IgD-negative memory B cell (primary cell): ENCODE measurements around the gene RPP14. TPM values are rescaled to one million over a fixed set of nuclear protein-coding genes. Genes with fewer than 3 reads are reported as not detected.
A peak's percentile ranks its signal among the peaks of the same experiment; 100 is the strongest.
"Not testable (repeated sequence)": the region's sequence is repeated elsewhere in the genome, so short reads cannot be mapped to it uniquely, and the experiment has no call there.

ENCODE experiments used
- H3K27ac Mint-ChIP-seq, 3 donors: one replicate each; pipeline ENCODE4 v1.8.0; 2020 to 2022; ENCODE audit warnings: mild to moderate bottlenecking in 3 of 3, mixed read lengths in 3 of 3, moderate library complexity in 1 of 3
- H3K27me3 Mint-ChIP-seq: one replicate; pipeline ENCODE4 v1.8.0; 2021; ENCODE audit warnings: mixed read lengths
- H3K36me3 Mint-ChIP-seq: one replicate; pipeline ENCODE4 v1.8.0; 2020; ENCODE audit warnings: mild to moderate bottlenecking, mixed read lengths
- H3K4me1 Mint-ChIP-seq, 3 donors: one replicate each; pipeline ENCODE4 v1.8.0; 2020 to 2022; ENCODE audit warnings: mixed read lengths in 3 of 3, mild to moderate bottlenecking in 1 of 3
- H3K4me3 Mint-ChIP-seq, 4 donors: one replicate each; pipeline ENCODE4 v1.8.0; 2020 to 2022; ENCODE audit warnings: mild to moderate bottlenecking in 4 of 4, mixed read lengths in 4 of 4, moderate library complexity in 3 of 4
- H3K9me3 Mint-ChIP-seq, 3 donors: one replicate each; pipeline ENCODE4 v1.8.0; 2020 to 2021; ENCODE audit warnings: mixed read lengths in 3 of 3, mild to moderate bottlenecking in 1 of 3
- polyA plus RNA-seq: library from polyadenylated mRNA; unstranded; fragments of 300-500 nt; fragmentation: Illumina TruSeq; gene quantifications from one replicate; pipeline ENCODE4 v1.2.3, GENCODE V29; 2021

RPP14 gene
- polyA plus RNA-seq, 1 donor from 2014 or later, result 9.9 TPM

GRCh38 chr3:58332575-58333188 is 26.6 kb downstream of the RPP14 start, which contains the start of gene PXK:
PXK (plus strand) TSS chr3:58332892; CDS start chr3:58332989, 97 bp downstream.
- H3K4me3 Mint-ChIP-seq, result peak within 1 kb of the TSS; percentile 95 to 100 (median 100)
- H3K9me3 Mint-ChIP-seq, result no peaks in the 10 kb centered on the region
- no peaks in the 10 kb centered on the region for H3K27me3 Mint-ChIP-seq
- peaks cover 25 to 36% (median 30%) of the 10 kb centered on the region in 3 donors for H3K4me1 Mint-ChIP-seq
- H3K27ac Mint-ChIP-seq, result peak within 1 kb of the TSS; percentile 91 to 97 (median 97)
- H3K36me3 Mint-ChIP-seq, result peaks cover 2% of the 10 kb centered on the region

GRCh38 chr3:58333206-58334012 is 27.4 kb downstream of the RPP14 start:
- Mint-ChIP-seq H3K4me1 (peaks cover 28 to 36% (median 32%) of the 10 kb centered on the region in 3 donors), H3K4me3 (peak overlapping the region; percentile 95 to 100 (median 100)), H3K27ac (peak overlapping the region; percentile 91 to 97 (median 97)), H3K9me3 (no peaks in the 10 kb centered on the region), H3K36me3 (peaks cover 2% of the 10 kb centered on the region), H3K27me3 (no peaks in the 10 kb centered on the region)

GRCh38 chr3:58334013-58334321 is 27.9 kb downstream of the RPP14 start:
- Mint-ChIP-seq H3K27ac (peak overlapping the region; percentile 91 to 97 (median 97)), H3K36me3 (peaks cover 3% of the 10 kb centered on the region), H3K4me3 (peak overlapping the region; percentile 95 to 100 (median 100)), H3K9me3 (peaks cover 0 to 2% (median 0%) of the 10 kb centered on the region in 3 donors), H3K4me1 (peaks cover 34 to 41% (median 36%) of the 10 kb centered on the region in 3 donors), H3K27me3 (no peaks in the 10 kb centered on the region)

- H3K4me1 Mint-ChIP-seq, result peaks cover 39 to 46% (median 42%) of the 10 kb centered on the region in 3 donors
- H3K9me3 Mint-ChIP-seq, result peaks cover 0 to 2% (median 0%) of the 10 kb centered on the region in 3 donors
- peaks cover 4% of the 10 kb centered on the region for H3K36me3 Mint-ChIP-seq
- peak overlapping the region; percentile 95 to 100 (median 100) for H3K4me3 Mint-ChIP-seq
- H3K27ac Mint-ChIP-seq, result peak overlapping the region; percentile 91 to 97 (median 92)
- no peaks in the 10 kb centered on the region for H3K27me3 Mint-ChIP-seq
Observed at GRCh38 chr3:58334506-58334884, 28.4 kb downstream of the RPP14 start.

GRCh38 chr3:58335652-58335947 is 29.6 kb downstream of the RPP14 start:
- no peaks in the 10 kb centered on the region for H3K27me3 Mint-ChIP-seq
- peaks cover 41 to 46% (median 42%) of the 10 kb centered on the region in 3 donors for H3K4me1 Mint-ChIP-seq
- peaks cover 3% of the 10 kb centered on the region for H3K36me3 Mint-ChIP-seq
- peak overlapping the region; percentile 95 to 100 (median 100) for H3K4me3 Mint-ChIP-seq
- H3K27ac Mint-ChIP-seq, result peak overlapping the region; percentile 91 to 97 (median 92)
- peaks cover 0 to 2% (median 0%) of the 10 kb centered on the region in 3 donors for H3K9me3 Mint-ChIP-seq

- Mint-ChIP-seq H3K27ac (peak overlapping the region; percentile 64 to 97 (median 91)), H3K27me3 (no peaks in the 10 kb centered on the region), H3K4me1 (peaks cover 44 to 48% (median 46%) of the 10 kb centered on the region in 3 donors), H3K9me3 (peaks cover 0 to 2% (median 0%) of the 10 kb centered on the region in 3 donors), H3K4me3 (peak overlapping the region in 3 of 4 donors; percentile 35 to 95 (median 76)), H3K36me3 (peaks cover 6% of the 10 kb centered on the region)
Observed at GRCh38 chr3:58336135-58336882, 30.3 kb downstream of the RPP14 start.

GRCh38 chr3:58337190-58337589 is 31.1 kb downstream of the RPP14 start:
- Mint-ChIP-seq H3K27ac (peak overlapping the region in 2 of 3 donors; percentile 76 to 91), H3K4me3 (peak overlapping the region in 2 of 4 donors; percentile 24 to 95), H3K4me1 (peaks cover 43 to 52% (median 46%) of the 10 kb centered on the region in 3 donors), H3K9me3 (peaks cover 0 to 2% (median 0%) of the 10 kb centered on the region in 3 donors), H3K36me3 (peaks cover 6% of the 10 kb centered on the region), H3K27me3 (no peaks in the 10 kb centered on the region)

- H3K4me3 Mint-ChIP-seq, result peak overlapping the region; percentile 54 to 90 (median 77)
- peaks cover 11% of the 10 kb centered on the region for H3K36me3 Mint-ChIP-seq
- H3K9me3 Mint-ChIP-seq, H3K27me3 Mint-ChIP-seq: not testable (repeated sequence)
- H3K4me1 Mint-ChIP-seq, result peaks cover 43 to 66% (median 58%) of the 10 kb centered on the region in 3 donors
- H3K27ac Mint-ChIP-seq, result peak overlapping the region in 2 of 3 donors; percentile 91 to 94
Observed at GRCh38 chr3:58339146-58339545, 33.1 kb downstream of the RPP14 start.

GRCh38 chr3:58340594-58341244 is 34.7 kb downstream of the RPP14 start:
- Mint-ChIP-seq H3K27ac (peak overlapping the region; percentile 42 to 74 (median 73)), H3K27me3 (no peaks in the 10 kb centered on the region), H3K9me3 (peaks cover 0 to 2% (median 0%) of the 10 kb centered on the region in 3 donors), H3K4me3 (peak overlapping the region; percentile 46 to 89 (median 80)), H3K4me1 (peaks cover 38 to 68% (median 55%) of the 10 kb centered on the region in 3 donors), H3K36me3 (peaks cover 11% of the 10 kb centered on the region)

GRCh38 chr3:58341376-58341775 is 35.3 kb downstream of the RPP14 start:
- H3K4me1 Mint-ChIP-seq, result peaks cover 40 to 71% (median 56%) of the 10 kb centered on the region in 3 donors
- H3K9me3 Mint-ChIP-seq, result peaks cover 0 to 2% (median 0%) of the 10 kb centered on the region in 3 donors
- H3K27ac Mint-ChIP-seq, result peak overlapping the region; percentile 42 to 74 (median 73)
- no peaks in the 10 kb centered on the region for H3K27me3 Mint-ChIP-seq
- H3K36me3 Mint-ChIP-seq, result peaks cover 13% of the 10 kb centered on the region
- H3K4me3 Mint-ChIP-seq, result peak overlapping the region in 2 of 4 donors; percentile 52 to 73

- H3K27me3 Mint-ChIP-seq, result no peaks in the 10 kb centered on the region
- H3K4me1 Mint-ChIP-seq, result peaks cover 46 to 68% (median 59%) of the 10 kb centered on the region in 3 donors
- H3K9me3 Mint-ChIP-seq, result peaks cover 0 to 2% (median 0%) of the 10 kb centered on the region in 3 donors
- peak overlapping the region in 2 of 4 donors; percentile 81 to 88 for H3K4me3 Mint-ChIP-seq
- peaks cover 13% of the 10 kb centered on the region for H3K36me3 Mint-ChIP-seq
- peak overlapping the region in 1 of 3 donors; percentile 0 for H3K27ac Mint-ChIP-seq
Observed at GRCh38 chr3:58342676-58343075, 36.6 kb downstream of the RPP14 start.

- Mint-ChIP-seq H3K27me3 (no peaks in the 10 kb centered on the region), H3K27ac (no peak overlapping the region), H3K36me3 (peaks cover 10% of the 10 kb centered on the region), H3K4me3 (peak overlapping the region in 1 of 4 donors; percentile 27), H3K4me1 (peaks cover 51 to 76% (median 68%) of the 10 kb centered on the region in 3 donors), H3K9me3 (no peaks in the 10 kb centered on the region)
Observed at GRCh38 chr3:58345457-58345856, 39.4 kb downstream of the RPP14 start.

GRCh38 chr3:58346368-58346767 is 40.3 kb downstream of the RPP14 start:
- Mint-ChIP-seq H3K4me3 (peak overlapping the region in 2 of 4 donors; percentile 46 to 58), H3K9me3 (no peaks in the 10 kb centered on the region), H3K36me3 (peaks cover 7% of the 10 kb centered on the region), H3K27ac (no peak overlapping the region), H3K27me3 (no peaks in the 10 kb centered on the region), H3K4me1 (peaks cover 50 to 74% (median 67%) of the 10 kb centered on the region in 3 donors)

GRCh38 chr3:58347984-58348383 is 41.9 kb downstream of the RPP14 start:
- H3K4me1 Mint-ChIP-seq, result peaks cover 63 to 75% (median 74%) of the 10 kb centered on the region in 3 donors
- H3K9me3 Mint-ChIP-seq, result no peaks in the 10 kb centered on the region
- peak overlapping the region; percentile 25 to 67 (median 39) for H3K4me3 Mint-ChIP-seq
- peak overlapping the region in 2 of 3 donors; percentile 18 to 23 for H3K27ac Mint-ChIP-seq
- no peaks in the 10 kb centered on the region for H3K27me3 Mint-ChIP-seq
- peaks cover 11% of the 10 kb centered on the region for H3K36me3 Mint-ChIP-seq
